Measurements from ENCODE around the gene PIEZO2.

GRCh38 chr18:10745219-10745618, 404.1 kb downstream of the PIEZO2 start:
- TF ChIP-seq EP300 (IDR thresholded peaks at IDR 0.05): no peak
- TF ChIP-seq CTCF (IDR thresholded peaks at IDR 0.05): no peak
- no peak for TF ChIP-seq POLR2A (IDR thresholded peaks at IDR 0.05)

Measured in upper lobe of left lung (tissue), 4 donors.